Measurements from ENCODE around the gene LPAR3. TPM values are rescaled to one million over a fixed set of nuclear protein-coding genes. Genes with fewer than 3 reads are reported as not detected.

LPAR3 gene
- total RNA-seq, 2 donors from 2014 or later: 40.4 to 56.7 TPM

DNA sequence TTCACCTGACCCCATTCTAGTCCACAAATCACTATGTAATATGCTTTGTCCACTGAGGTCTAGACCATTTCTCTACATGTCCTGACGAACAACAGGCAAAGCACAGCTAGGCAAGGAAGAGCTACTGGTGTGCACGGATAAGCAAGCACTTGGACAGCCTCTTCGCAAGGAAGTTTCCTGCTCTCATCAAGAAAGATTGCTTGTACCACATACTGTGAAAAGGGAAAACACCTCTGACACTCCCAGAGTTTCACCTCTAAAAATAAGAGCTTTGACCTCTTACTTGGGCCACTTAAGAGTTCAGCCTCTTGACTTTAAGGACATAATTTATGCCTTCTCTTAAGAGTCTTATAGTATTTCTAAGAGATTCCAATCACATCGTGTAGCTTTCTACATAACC, 36.0 kb upstream of the LPAR3 start:
- no peaks in the 10 kb centered on the region for H3K4me1 ChIP-seq
- TF ChIP-seq, protein P1, sequence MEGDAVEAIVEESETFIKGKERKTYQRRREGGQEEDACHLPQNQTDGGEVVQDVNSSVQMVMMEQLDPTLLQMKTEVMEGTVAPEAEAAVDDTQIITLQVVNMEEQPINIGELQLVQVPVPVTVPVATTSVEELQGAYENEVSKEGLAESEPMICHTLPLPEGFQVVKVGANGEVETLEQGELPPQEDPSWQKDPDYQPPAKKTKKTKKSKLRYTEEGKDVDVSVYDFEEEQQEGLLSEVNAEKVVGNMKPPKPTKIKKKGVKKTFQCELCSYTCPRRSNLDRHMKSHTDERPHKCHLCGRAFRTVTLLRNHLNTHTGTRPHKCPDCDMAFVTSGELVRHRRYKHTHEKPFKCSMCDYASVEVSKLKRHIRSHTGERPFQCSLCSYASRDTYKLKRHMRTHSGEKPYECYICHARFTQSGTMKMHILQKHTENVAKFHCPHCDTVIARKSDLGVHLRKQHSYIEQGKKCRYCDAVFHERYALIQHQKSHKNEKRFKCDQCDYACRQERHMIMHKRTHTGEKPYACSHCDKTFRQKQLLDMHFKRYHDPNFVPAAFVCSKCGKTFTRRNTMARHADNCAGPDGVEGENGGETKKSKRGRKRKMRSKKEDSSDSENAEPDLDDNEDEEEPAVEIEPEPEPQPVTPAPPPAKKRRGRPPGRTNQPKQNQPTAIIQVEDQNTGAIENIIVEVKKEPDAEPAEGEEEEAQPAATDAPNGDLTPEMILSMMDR (IDR thresholded peaks at IDR 0.05): no peak
- no peak overlapping the region for H3K4me3 ChIP-seq
- H3K36me3 ChIP-seq: no peaks in the 10 kb centered on the region
- no peak overlapping the region for H3K27ac ChIP-seq
- H3K27me3 ChIP-seq: no peaks in the 10 kb centered on the region
- no peak for DNase-seq (ENCODE audit: low spot score)
- no peaks in the 10 kb centered on the region for H3K9me3 ChIP-seq

DNA sequence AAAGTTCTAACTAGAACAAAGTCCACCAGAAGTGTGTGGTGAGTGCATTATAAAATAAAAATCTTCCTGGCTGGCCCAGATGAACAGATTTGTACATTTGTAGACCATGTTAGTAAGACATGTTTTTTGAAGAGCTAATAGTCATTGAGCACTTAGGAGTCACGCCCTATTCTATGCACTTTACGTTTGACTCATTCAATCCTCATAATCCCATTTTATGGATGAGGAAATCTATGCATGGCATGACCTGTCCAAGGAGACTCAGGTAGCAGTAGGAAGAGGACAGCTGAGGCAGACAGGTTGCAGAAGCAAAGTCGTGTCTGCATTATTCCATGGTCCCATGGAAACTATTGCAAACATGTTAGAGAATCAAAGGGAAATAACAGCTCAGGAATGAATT, 30.3 kb upstream of the LPAR3 start:
- no peak for DNase-seq (ENCODE audit: low spot score)
- Histone ChIP-seq H3K27me3 (no peaks in the 10 kb centered on the region), H3K9me3 (no peaks in the 10 kb centered on the region), H3K36me3 (no peaks in the 10 kb centered on the region), H3K4me3 (no peak overlapping the region), H3K27ac (no peak overlapping the region), H3K4me1 (no peaks in the 10 kb centered on the region)
- TF ChIP-seq, protein P1 (IDR thresholded peaks at IDR 0.05): no peak

DNA sequence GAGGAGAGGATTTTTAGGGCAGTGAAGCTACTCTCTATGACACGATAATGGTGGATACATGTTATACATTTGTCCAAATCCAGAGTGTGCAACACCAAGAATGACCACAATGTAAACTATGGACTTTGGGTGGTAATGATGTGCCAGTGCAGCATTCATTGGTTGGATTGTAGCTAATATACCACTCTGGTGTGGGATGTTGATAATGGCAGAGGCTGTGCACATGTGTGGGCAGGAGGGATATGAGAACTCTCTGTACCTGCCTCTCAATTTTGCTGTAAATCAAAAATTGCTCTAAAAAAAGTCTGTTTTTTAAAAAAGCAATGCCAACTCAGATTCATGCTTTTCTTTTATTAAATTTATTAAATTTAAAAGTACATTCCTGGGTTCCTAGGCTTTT, 27.2 kb upstream of the LPAR3 start:
- H3K36me3 ChIP-seq: no peaks in the 10 kb centered on the region
- DNase-seq (ENCODE audit: low spot score): no peak
- H3K4me3 ChIP-seq: no peak overlapping the region
- H3K27ac ChIP-seq: no peak overlapping the region
- no peaks in the 10 kb centered on the region for H3K4me1 ChIP-seq
- H3K27me3 ChIP-seq: no peaks in the 10 kb centered on the region
- H3K9me3 ChIP-seq: no peaks in the 10 kb centered on the region
- TF ChIP-seq, protein P1 (IDR thresholded peaks at IDR 0.05): no peak

DNA sequence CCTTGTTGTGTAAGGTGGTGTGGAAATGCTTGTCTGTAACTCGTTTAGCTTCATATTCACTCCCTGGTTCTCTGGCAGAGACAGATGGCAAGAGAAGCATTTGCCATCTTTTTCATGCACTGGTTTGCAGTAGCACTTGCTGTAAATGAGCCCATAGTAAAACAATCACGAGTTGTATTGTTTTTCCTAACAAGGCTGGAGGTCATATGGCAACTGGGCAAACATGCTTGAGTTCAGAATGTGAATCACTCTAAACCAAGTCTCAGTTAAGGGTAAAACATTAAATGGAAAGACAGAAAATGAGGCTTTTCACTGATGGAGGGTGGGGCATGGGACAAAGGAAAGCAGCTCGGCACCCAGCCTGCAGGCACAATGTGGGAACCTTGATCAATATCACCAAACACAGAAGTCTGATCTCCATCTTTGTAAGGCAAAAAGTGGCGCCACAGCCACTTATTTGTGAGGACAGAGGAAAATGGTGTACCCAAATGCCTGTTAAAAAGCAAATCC, 26.5 kb upstream of the LPAR3 start:
- DNase-seq (ENCODE audit: low spot score): no peak
- no peak overlapping the region for H3K27ac ChIP-seq
- H3K4me3 ChIP-seq: no peak overlapping the region
- no peaks in the 10 kb centered on the region for H3K9me3 ChIP-seq
- no peaks in the 10 kb centered on the region for H3K36me3 ChIP-seq
- H3K27me3 ChIP-seq: no peaks in the 10 kb centered on the region
- H3K4me1 ChIP-seq: no peaks in the 10 kb centered on the region
- TF ChIP-seq, protein P1 (IDR thresholded peaks at IDR 0.05): no peak

DNA sequence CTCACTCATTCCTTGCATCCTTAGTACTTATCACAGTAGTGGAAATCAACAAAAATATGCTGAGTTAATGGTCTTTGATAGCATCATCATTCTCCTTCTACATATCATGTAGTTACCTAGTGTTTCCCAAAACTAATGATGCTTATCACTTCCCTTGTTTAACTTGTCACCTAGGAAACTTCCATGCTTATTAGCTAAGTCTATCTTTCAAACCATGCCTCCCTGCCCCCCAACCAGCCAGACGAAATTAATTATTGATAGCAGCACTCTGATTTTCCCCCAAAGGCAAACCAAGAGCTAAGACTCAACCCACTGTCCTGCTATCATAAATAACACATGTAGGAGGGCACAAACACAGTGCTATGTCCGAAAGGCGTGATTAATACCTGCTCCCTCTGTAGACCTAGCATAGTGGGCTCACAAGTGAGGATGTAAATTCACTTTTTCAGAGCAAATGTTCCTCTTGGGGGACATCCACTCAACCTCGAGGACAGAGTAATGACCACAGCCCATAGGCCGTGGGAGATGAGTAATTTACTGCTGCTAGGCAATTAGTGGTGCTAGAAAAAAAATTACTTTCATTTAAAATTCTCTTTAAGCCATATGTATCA, 25.8 kb upstream of the LPAR3 start:
- DNase-seq (ENCODE audit: low spot score): no peak
- Histone ChIP-seq H3K27ac (no peak overlapping the region), H3K9me3 (no peaks in the 10 kb centered on the region), H3K36me3 (no peaks in the 10 kb centered on the region), H3K4me3 (no peak overlapping the region), H3K4me1 (no peaks in the 10 kb centered on the region), H3K27me3 (no peaks in the 10 kb centered on the region)
- TF ChIP-seq, protein P1 (IDR thresholded peaks at IDR 0.05): no peak

DNA sequence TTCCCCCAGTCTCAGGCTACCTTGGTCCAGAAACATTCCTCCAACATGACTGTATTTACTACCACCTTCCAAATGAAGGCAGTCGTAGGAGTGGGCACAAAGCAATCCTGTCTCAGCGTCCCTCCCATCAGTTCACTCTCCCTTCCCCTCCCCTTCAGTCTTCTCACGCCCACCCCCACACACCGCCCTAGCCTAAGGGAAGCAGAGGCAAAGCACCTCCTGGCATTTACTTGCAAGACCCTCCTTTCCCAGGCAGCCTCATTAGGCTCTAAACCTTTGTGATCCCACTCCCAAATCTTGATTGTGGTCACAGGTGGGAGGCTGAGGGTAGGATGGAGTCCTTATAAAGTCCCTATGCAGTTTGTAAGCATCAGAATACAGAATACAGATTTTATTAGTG, 23.9 kb upstream of the LPAR3 start:
- Histone ChIP-seq H3K4me1 (peaks cover 0 to 6% of the 10 kb centered on the region in 2 donors), H3K9me3 (no peaks in the 10 kb centered on the region), H3K27me3 (no peaks in the 10 kb centered on the region), H3K36me3 (no peaks in the 10 kb centered on the region), H3K4me3 (no peak overlapping the region), H3K27ac (no peak overlapping the region)
- TF ChIP-seq, protein P1 (IDR thresholded peaks at IDR 0.05): no peak
- no peak for DNase-seq (ENCODE audit: low spot score)
